ENCODE data around the gene SMIM43. TPM values are rescaled to one million over a fixed set of nuclear protein-coding genes. Genes with fewer than 3 reads are reported as not detected.

The SMIM43 gene
- total RNA-seq, 2 donors from 2014 or later, result 0.21 TPM; not detected in 1

- Histone ChIP-seq H3K27me3 (no peaks in the 10 kb centered on the region), H3K4me3 (no peak overlapping the region), H3K27ac (no peak overlapping the region), H3K4me1 (no peaks in the 10 kb centered on the region), H3K9ac (ENCODE audit: low read depth in 2 of 2, low read length in 2 of 2) (no peak overlapping the region), H3K9me3 (no peaks in the 10 kb centered on the region), H3K36me3 (no peaks in the 10 kb centered on the region)
- intact Hi-C loops (cut with DNase I), result no loop called here
- no peak for TF ChIP-seq CTCF (IDR thresholded peaks at IDR 0.05)
- DNase-seq, result no peak
Measured at GRCh38 chr4:121714548-121714947, 50.4 kb downstream of the SMIM43 start.

GRCh38 chr4:121712783-121713182 is 52.2 kb downstream of the SMIM43 start:
- no peak for TF ChIP-seq CTCF (IDR thresholded peaks at IDR 0.05)
- intact Hi-C loops (cut with DNase I), result no loop called here
- no peak for DNase-seq
- Histone ChIP-seq H3K27me3 (no peaks in the 10 kb centered on the region), H3K36me3 (no peaks in the 10 kb centered on the region), H3K9ac (ENCODE audit: low read depth in 2 of 2, low read length in 2 of 2) (no peak overlapping the region), H3K9me3 (no peaks in the 10 kb centered on the region), H3K27ac (no peak overlapping the region), H3K4me3 (no peak overlapping the region), H3K4me1 (no peaks in the 10 kb centered on the region)

- Histone ChIP-seq H3K9ac (ENCODE audit: low read depth in 2 of 2, low read length in 2 of 2) (peak overlapping the region in 1 of 2 donors; percentile 4), H3K4me3 (no peak overlapping the region), H3K9me3 (no peaks in the 10 kb centered on the region), H3K27me3 (no peaks in the 10 kb centered on the region), H3K36me3 (no peaks in the 10 kb centered on the region), H3K27ac (peak overlapping the region; percentile 34), H3K4me1 (no peaks in the 10 kb centered on the region)
- DNase-seq, result no peak
- TF ChIP-seq CTCF (IDR thresholded peaks at IDR 0.05), result no peak
- intact Hi-C loops (cut with DNase I), result no loop called here
Measured at GRCh38 chr4:121712001-121712651, 52.8 kb downstream of the SMIM43 start.

- Histone ChIP-seq H3K36me3 (no peaks in the 10 kb centered on the region), H3K4me1 (no peaks in the 10 kb centered on the region), H3K27ac (peak overlapping the region; percentile 34), H3K9ac (ENCODE audit: low read depth in 2 of 2, low read length in 2 of 2) (peak overlapping the region in 1 of 2 donors; percentile 4), H3K4me3 (no peak overlapping the region), H3K9me3 (no peaks in the 10 kb centered on the region), H3K27me3 (no peaks in the 10 kb centered on the region)
- intact Hi-C loops (cut with DNase I), result no loop called here
- DNase-seq, result peak; percentile 59
- no peak for TF ChIP-seq CTCF (IDR thresholded peaks at IDR 0.05)
Measured at GRCh38 chr4:121711263-121712000, 53.5 kb downstream of the SMIM43 start.

GRCh38 chr4:121709766-121710405 is 55.1 kb downstream of the SMIM43 start:
- intact Hi-C loops (cut with DNase I), result loop anchor here (10.0 kb wide), 1 partner anchor 85 kb away; no protein-coding TSS in a partner anchor
- TF ChIP-seq CTCF (IDR thresholded peaks at IDR 0.05), result no peak
- Histone ChIP-seq H3K27ac (no peak overlapping the region), H3K4me1 (no peaks in the 10 kb centered on the region), H3K36me3 (no peaks in the 10 kb centered on the region), H3K9me3 (no peaks in the 10 kb centered on the region), H3K9ac (ENCODE audit: low read depth in 2 of 2, low read length in 2 of 2) (no peak overlapping the region), H3K27me3 (no peaks in the 10 kb centered on the region), H3K4me3 (no peak overlapping the region)
- no peak for DNase-seq

Other genes starting within 250 kb of the SMIM43 start
- gene ANXA5, start 68.2 kb downstream of the SMIM43 start, total RNA-seq, result 100 to 1,000 TPM in 1 of 2 donors, 10 to 100 TPM in 1; 88.4 to 122 TPM
- 10 to 100 TPM; 12.3 to 17.8 TPM for gene EXOSC9, start 36.2 kb upstream of the SMIM43 start, total RNA-seq
- 10 to 100 TPM; 15.6 to 62.8 TPM for gene CCNA2, start 58.7 kb upstream of the SMIM43 start, total RNA-seq
- gene BBS7, start 105.3 kb upstream of the SMIM43 start, total RNA-seq, result 10 to 100 TPM; 13.6 to 15.6 TPM
- under 1 TPM in 1 of 2 donors, not detected in 1; 0.15 TPM for gene TRPC3, start 186.9 kb upstream of the SMIM43 start, total RNA-seq